KOPT-K1 (cell line): ENCODE measurements around the gene SNPH.
A peak's percentile ranks its signal among the peaks of the same experiment; 100 is the strongest.

Experiments
- H3K27ac ChIP-seq: fragments of 200-600 bp; sonication (generic); 2 replicates; pipeline ENCODE4 v1.5.1; 2016; ENCODE audit warnings: antibody characterized with exemption, mild to moderate bottlenecking, low read depth, low read length; ENCODE audit not compliant: poor library complexity, severe bottlenecking
- H3K36me3 ChIP-seq: fragments of 200-600 bp; sonication (generic); 2 replicates; pipeline ENCODE4 v1.5.1; 2017; ENCODE audit warnings: antibody characterized with exemption, mild to moderate bottlenecking, low read length, moderate library complexity; ENCODE audit not compliant: insufficient read depth
- H3K9me3 ChIP-seq: fragments of 200-600 bp; sonication (generic); 2 replicates; pipeline ENCODE4 v1.5.1; 2017; ENCODE audit warnings: antibody characterized with exemption, low read length, mild to moderate bottlenecking; ENCODE audit not compliant: insufficient read depth, poor library complexity, severe bottlenecking

Gene SNPH

GRCh38 chr20:1274485-1275311 is 8.6 kb downstream of the SNPH start:
- no peaks in the 10 kb centered on the region for H3K36me3 ChIP-seq
- H3K9me3 ChIP-seq = no peaks in the 10 kb centered on the region
- no peak overlapping the region for H3K27ac ChIP-seq

DNA sequence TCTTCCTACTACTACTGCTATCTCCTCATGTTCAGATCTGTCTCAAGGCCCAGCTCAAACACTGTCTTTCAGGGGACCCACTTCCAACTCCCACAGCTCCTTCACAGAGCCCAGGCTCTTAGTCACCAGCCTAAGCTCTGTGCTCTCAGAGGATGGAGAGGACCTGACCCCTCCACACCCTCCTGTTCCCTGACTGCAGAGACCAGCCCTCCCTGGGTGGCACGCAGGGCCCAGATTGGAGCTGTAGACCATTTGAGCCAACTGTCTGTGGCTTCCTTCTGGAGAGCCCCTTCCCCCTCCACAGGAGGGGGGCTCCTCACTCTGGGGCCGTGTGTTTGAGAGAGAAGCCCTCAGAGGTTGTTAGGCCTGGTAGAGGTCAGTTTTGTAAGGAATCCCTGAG is 9.8 kb downstream of the SNPH start:
- Histone ChIP-seq H3K27ac (no peak overlapping the region), H3K9me3 (no peaks in the 10 kb centered on the region), H3K36me3 (no peaks in the 10 kb centered on the region)

DNA sequence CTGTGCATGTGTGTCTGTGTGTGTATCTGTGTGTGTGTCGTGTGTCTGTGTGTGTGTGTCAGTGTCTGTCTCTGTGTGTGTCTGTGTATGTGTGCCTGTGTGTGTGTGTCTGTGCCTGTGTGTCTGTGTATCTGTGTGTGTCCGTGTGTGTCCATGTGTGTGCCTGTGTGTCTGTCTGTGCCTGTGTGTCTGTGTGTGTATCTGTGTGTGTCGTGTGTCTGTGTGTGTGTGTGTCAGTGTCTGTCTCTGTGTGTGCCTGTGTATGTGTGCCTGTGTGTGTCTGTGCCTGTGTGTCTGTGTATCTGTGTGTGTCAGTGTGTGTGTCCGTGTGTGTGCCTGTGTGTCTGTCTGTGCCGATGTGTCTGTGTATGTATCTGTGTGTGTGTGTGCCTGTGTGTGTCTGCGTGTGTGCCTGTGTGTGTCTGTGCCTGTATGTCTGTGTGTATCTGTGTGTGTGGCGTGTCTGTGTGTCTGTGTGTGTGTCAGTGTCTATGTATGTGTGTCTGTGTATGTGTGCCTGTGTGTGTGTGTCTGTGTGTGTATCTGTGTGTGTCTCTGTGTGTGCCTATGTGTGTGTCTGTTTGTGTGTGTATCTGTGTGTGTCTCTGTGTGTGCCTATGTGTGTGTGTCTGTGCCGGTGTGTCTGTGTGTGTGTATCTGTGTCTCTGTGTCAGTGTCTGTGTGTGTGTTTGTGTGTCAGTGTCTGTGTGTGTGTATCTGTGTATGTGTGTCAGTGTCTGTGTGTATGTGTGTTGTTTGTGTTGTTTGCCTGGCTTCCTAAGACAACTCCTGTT is 11.6 kb downstream of the SNPH start:
- Histone ChIP-seq H3K36me3 (no peaks in the 10 kb centered on the region), H3K27ac (no peak overlapping the region)

DNA sequence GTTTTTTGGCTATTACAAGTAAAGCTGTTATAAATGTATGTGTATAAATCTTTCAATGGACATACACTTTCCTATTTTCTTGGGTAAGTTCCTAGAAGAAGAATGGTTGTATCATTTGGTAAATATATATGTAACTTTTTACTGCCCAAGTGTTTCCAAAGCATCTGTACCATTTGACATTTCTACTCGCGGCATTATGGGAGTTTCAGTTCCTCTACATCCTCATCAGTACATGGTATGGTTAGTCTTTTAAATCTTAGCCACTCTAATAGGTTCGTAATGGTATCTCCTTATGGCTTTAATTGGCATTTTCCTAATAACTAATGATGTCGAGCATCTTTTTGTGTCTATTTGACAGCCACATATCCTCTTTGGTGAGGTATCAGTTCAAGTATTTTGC is 12.9 kb downstream of the SNPH start:
- H3K27ac ChIP-seq = no peak overlapping the region
- no peaks in the 10 kb centered on the region for H3K36me3 ChIP-seq
- no peaks in the 10 kb centered on the region for H3K9me3 ChIP-seq

More for the DNA sequence above, 11.6 kb downstream of the SNPH start:
- H3K9me3 ChIP-seq = no peaks in the 10 kb centered on the region

DNA sequence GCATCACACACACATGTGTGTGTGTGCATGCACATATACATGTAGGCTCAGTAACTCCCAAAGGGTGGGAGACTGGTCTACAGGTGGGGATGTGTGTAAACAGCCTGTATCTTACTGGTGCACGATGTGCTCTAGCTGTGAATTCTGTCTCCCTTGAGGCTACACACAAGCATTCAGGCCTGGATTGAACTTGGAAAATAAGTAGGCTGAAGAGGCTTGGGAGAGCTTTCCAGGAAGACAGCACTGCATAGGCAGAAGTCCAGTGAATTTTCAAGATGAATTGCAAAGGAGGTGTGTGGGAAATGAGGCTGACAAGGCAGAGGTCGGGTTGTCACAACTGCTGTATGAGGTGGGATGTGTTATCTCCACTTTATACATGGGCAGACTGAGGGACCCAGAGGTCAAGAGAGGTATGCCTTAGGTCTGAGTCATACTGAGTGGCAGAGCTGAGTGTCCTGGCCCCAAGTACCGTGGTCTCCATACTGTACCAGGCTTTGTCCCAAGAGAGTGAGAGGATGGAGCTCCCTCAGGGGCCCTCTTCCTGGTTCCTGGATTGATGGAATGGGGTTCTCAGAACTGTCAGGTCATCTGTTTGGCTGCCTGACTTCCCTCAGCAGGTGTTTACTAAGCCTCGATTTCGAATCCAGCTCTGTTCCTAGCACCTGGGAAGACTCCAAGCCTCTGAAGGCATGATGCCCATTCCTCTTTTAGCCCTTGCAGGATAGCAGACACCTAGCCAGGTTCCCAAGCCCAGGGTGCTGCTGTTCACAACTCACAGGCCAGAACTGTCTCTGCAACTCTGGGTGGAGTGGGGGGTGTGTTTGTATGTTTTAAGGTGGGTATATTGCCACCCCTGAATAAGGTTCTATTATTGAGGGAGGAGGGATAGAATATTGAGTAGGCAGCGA is 14.4 kb downstream of the SNPH start:
- Histone ChIP-seq H3K36me3 (no peaks in the 10 kb centered on the region), H3K9me3 (no peaks in the 10 kb centered on the region), H3K27ac (no peak overlapping the region)

- H3K36me3 ChIP-seq = no peaks in the 10 kb centered on the region
Measured at GRCh38 chr20:1281279-1282057, 15.4 kb downstream of the SNPH start.

DNA sequence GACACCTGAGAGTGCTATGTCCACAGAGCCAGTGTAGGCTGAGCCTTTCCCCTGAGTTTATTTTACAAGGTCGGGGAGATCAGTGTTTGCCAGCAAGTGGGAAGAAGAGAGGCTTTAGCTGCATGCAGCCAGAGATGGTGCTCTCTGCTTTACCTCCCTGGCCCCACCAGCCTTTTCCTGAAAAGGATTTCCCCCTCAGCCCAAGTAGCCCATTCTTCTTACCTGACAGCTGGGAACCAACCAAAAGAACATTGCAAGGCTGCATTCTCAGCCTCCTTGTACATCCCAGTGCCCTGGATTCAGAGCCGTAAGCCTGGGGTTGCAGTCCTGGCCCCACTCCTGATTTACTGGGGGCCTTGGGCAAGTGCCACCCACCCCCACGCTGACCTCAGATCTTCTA is 16.9 kb downstream of the SNPH start:
- Histone ChIP-seq H3K27ac (no peak overlapping the region), H3K9me3 (no peaks in the 10 kb centered on the region), H3K36me3 (no peaks in the 10 kb centered on the region)

More at GRCh38 chr20:1281279-1282057, 15.4 kb downstream of the SNPH start:
- Histone ChIP-seq H3K27ac (no peak overlapping the region), H3K9me3 (no peaks in the 10 kb centered on the region)

DNA sequence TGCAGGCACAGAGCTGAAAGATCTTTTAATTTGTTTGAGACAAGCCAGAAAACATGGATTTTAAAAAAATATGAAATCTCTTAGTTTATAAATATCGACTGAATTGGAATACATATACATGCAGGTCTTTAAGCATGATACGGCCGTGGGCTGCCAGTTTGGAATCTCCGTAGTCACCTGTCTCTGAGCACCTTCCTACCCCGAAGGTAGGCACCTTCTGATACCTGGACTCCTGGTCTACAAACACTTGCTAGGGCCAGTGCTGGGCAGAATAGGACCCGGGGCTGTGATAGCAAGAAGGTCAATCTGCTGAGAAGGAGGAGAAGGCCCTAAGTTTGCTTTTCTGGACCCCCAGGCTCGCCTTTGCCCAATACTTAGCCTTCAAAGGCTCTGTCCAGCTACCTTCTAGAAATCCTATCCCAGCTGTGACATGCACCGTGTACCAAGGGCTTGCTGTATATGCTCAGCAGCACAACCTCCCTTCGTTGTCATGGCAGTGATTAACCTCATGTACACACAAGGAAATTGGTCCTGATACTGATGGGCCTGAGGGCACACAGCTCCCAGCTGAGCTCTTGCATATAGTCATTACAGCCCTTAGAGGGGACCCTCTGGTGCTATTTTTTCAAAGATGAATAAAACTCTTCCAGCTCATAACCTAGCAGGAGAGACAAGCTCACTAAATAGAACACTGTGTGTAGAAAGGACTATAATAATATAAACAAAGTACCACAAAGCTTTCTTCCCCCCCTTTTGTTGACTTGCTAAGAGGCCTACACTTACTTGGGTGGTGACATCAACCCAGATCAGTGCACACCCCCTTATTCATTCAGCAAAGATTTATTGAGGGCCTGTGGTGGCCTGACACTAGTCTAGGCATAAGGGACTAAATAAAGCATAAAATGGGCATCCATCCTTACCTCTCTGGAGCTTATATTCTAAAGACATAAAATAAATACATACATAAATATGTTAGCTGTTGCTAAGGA is 17.7 kb downstream of the SNPH start:
- Histone ChIP-seq H3K9me3 (no peaks in the 10 kb centered on the region), H3K27ac (no peak overlapping the region), H3K36me3 (no peaks in the 10 kb centered on the region)

GRCh38 chr20:1286267-1287024 is 20.4 kb downstream of the SNPH start:
- Histone ChIP-seq H3K9me3 (no peaks in the 10 kb centered on the region), H3K36me3 (no peaks in the 10 kb centered on the region), H3K27ac (peak overlapping the region; percentile 24)

- Histone ChIP-seq H3K27ac (peak overlapping the region; percentile 24), H3K9me3 (no peaks in the 10 kb centered on the region), H3K36me3 (no peaks in the 10 kb centered on the region)
Measured at GRCh38 chr20:1287306-1287705, 21.2 kb downstream of the SNPH start.

GRCh38 chr20:1287787-1288569 is 21.9 kb downstream of the SNPH start:
- no peak overlapping the region for H3K27ac ChIP-seq
- H3K9me3 ChIP-seq = no peaks in the 10 kb centered on the region
- no peaks in the 10 kb centered on the region for H3K36me3 ChIP-seq

DNA sequence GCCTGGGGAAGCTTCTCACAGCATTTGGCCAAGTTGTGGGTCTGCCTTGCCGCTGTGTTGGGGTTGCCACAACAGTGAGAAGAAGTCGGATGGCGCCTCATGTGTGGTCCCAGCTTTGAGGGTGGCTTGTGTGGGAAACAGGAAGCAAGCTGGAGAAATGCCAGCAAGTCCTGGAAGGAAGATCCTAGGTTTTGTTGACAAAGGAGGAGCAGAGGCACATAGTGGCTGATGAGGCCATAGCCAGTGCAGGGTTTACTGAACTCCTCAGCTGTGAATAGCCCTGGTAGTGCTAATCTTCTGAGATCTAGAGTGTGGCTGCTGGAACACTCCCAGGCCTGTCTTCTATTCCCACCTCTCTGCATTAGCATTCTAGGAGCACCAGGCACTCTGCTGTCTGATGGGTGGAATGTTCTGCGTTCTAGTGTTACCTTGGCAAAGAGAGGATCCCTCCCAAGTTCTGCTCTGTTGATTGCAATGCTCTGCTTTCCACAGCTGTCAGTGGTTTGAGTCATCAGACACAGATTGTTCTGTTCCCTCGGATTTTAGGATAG is 25.2 kb downstream of the SNPH start:
- Histone ChIP-seq H3K27ac (no peak overlapping the region), H3K36me3 (no peaks in the 10 kb centered on the region), H3K9me3 (no peaks in the 10 kb centered on the region)
